Common myeloid progenitor, CD34-positive (primary cell): ENCODE results near the gene AP4E1.
"Not testable (repeated sequence)": the region's sequence is repeated elsewhere in the genome, so short reads cannot be mapped to it uniquely, and the experiment has no call there.

Experiments
- CTCF ChIA-PET: fragments of 350-600 bp; sonication (Branson Sonifier 250); formaldehyde crosslinking; loops from one replicate; lab custom pipeline; 2021; ENCODE audit warnings: antibody characterized with exemption; lab: Charles Lee
- POLR2A ChIA-PET: fragments of 350-600 bp; sonication (Branson Sonifier 250); formaldehyde crosslinking; loops from one replicate; lab custom pipeline; 2021; ENCODE audit warnings: antibody characterized with exemption; lab: Charles Lee
- DNase-seq, 3 donors: peaks; one replicate each; pipeline versions ENCODE4 v3.0.0 to v3.0.0-alpha.2; 2013
- H3K27ac ChIP-seq, 2 experiments: 1 replicate in 1 of 2; 2 replicates in 1 of 2; pipeline ENCODE4 v1.7.0; 2013; ENCODE audit warnings: inconsistent platforms in 2 of 2, low read length in 2 of 2, mild to moderate bottlenecking in 2 of 2, low read depth in 1 of 2, moderate library complexity in 1 of 2; ENCODE audit not compliant: severe bottlenecking in 2 of 2, insufficient read depth in 1 of 2, poor library complexity in 1 of 2
- H3K27me3 ChIP-seq, 5 experiments: replicated peaks in 2 of 5; 1 replicate in 3 of 5; 2 replicates in 2 of 5; pipeline versions ENCODE4 v1.6.1 to v1.7.0; 2013; ENCODE audit warnings: low read length in 4 of 5, mild to moderate bottlenecking in 2 of 5, moderate library complexity in 2 of 5, inconsistent platforms in 1 of 5; ENCODE audit not compliant: insufficient read depth in 5 of 5, control insufficient read depth in 4 of 5
- H3K36me3 ChIP-seq, 4 experiments: 1 replicate in 2 of 4; 2 replicates in 2 of 4; pipeline versions ENCODE4 v1.6.1 to v1.7.0; 2013; ENCODE audit warnings: low read length in 3 of 4, control low read depth in 1 of 4, mild to moderate bottlenecking in 1 of 4; ENCODE audit not compliant: control insufficient read depth in 4 of 4, insufficient read depth in 4 of 4
- H3K4me1 ChIP-seq, 4 experiments: 1 replicate in 3 of 4; 2 replicates in 1 of 4; pipeline versions ENCODE4 v1.6.1 to v1.7.1; 2013; ENCODE audit warnings: low read length in 3 of 4, mild to moderate bottlenecking in 3 of 4, control low read depth in 1 of 4, inconsistent platforms in 1 of 4, moderate library complexity in 1 of 4; ENCODE audit not compliant: control insufficient read depth in 4 of 4, insufficient read depth in 4 of 4; ENCODE audit errors: control extremely low read depth in 1 of 4
- H3K4me3 ChIP-seq, 7 experiments: 1 replicate in 4 of 7; 2 replicates in 3 of 7; pipeline versions ENCODE4 v1.5.1 to v1.7.0; 2013; ENCODE audit warnings: mild to moderate bottlenecking in 7 of 7, low read length in 6 of 7, moderate library complexity in 6 of 7, inconsistent platforms in 2 of 7, low read depth in 2 of 7, control low read depth in 1 of 7; ENCODE audit not compliant: insufficient read depth in 4 of 7, control insufficient read depth in 1 of 7; ENCODE audit errors: extremely low read depth in 1 of 7
- H3K9me3 ChIP-seq, 5 experiments: 1 replicate in 4 of 5; 2 replicates in 1 of 5; pipeline versions ENCODE4 v1.6.1 to v1.7.1; 2013; ENCODE audit warnings: low read length in 4 of 5, mild to moderate bottlenecking in 2 of 5, inconsistent platforms in 1 of 5, low read depth in 1 of 5, moderate library complexity in 1 of 5; ENCODE audit not compliant: control insufficient read depth in 4 of 5, insufficient read depth in 2 of 5; ENCODE audit errors: control extremely low read depth in 1 of 5
- WGBS: methylation state at CpG from one replicate; pipeline ENCODE4 v1.1.5; 2013; ENCODE audit not compliant: insufficient coverage; 5-methylcytosine and 5-hydroxymethylcytosine counted together

The AP4E1 gene

DNA sequence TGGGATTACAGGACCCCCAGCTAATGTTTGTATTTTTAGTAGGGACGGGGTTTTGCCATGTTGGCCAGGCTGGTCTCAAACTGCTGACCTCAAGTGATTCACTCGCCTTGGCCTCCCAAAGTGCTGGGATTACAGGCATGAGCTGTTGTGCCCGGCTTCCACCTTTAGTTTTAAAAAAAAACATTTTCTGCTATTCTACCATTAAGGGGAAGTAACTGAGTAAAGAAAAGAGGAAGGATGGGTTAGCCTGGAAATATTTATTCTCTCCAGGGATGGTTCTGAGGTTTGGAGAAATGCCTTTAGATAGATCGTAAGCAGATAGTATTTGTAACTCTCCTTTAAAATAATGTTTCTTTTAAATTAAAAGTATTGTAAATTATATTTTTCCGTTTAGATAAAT lies 3.1 kb downstream of the AP4E1 start:
- no peaks in the 10 kb centered on the region for H3K27me3 ChIP-seq
- peaks cover 2 to 17% (median 10%) of the 10 kb centered on the region in 4 experiments for H3K36me3 ChIP-seq
- CTCF ChIA-PET: interaction anchor here (0.7 kb wide), 1 partner anchor 313 kb away, joined by 3 read pairs; no protein-coding TSS in a partner anchor
- H3K9me3 ChIP-seq: no peaks in the 10 kb centered on the region
- no peak overlapping the region for H3K27ac ChIP-seq
- POLR2A ChIA-PET: no interaction called here
- H3K4me3 ChIP-seq: no peak overlapping the region
- peak; percentile 9 to 49 (median 48) for DNase-seq
- H3K4me1 ChIP-seq: peaks cover 15 to 44% (median 25%) of the 10 kb centered on the region in 4 experiments
- 57% methylated on average over 1 of the region's 5 CpGs for WGBS

DNA sequence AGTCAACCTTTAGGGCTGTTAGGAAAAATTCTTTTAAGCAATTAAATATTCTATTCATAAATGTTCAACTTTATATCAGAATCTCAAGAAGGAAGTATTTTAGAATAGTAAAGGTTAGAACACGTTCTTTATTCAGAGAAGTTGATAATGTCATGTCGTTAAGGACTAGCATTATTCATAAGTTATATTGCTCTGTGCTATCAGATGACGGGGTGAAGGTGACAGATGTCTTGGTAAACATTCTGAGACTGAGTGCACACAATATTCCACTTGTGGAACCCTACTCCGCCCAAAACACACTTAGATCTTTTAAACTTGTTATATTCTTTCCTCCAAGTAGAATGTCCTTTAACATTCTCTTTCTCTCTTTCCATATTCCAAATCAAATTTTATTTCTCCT lies 7.9 kb downstream of the AP4E1 start:
- no peak for DNase-seq
- peaks cover 2 to 35% (median 19%) of the 10 kb centered on the region in 4 experiments for H3K36me3 ChIP-seq
- CTCF ChIA-PET: interaction anchor here (1.6 kb wide), 1 partner anchor 240 kb away, joined by 5 read pairs; no protein-coding TSS in a partner anchor
- H3K27me3 ChIP-seq: no peaks in the 10 kb centered on the region
- H3K4me3 ChIP-seq: no peak overlapping the region
- H3K9me3 ChIP-seq: no peaks in the 10 kb centered on the region
- H3K27ac ChIP-seq: no peak overlapping the region
- WGBS: 100% methylated on average over 1 of the region's 4 CpGs
- H3K4me1 ChIP-seq: peaks cover 4 to 9% (median 5%) of the 10 kb centered on the region in 4 experiments
- POLR2A ChIA-PET: no interaction called here

- CTCF ChIA-PET, DNase-seq, H3K27me3 ChIP-seq, H3K4me1 ChIP-seq, H3K27ac ChIP-seq, H3K4me3 ChIP-seq, H3K9me3 ChIP-seq: not testable (repeated sequence)
- POLR2A ChIA-PET: interaction anchor here (0.6 kb wide), 1 partner anchor 9 kb away, joined by 3 read pairs; no protein-coding TSS in a partner anchor
- H3K36me3 ChIP-seq: peaks cover 2 to 40% (median 22%) of the 10 kb centered on the region in 4 experiments
- 100% methylated on average over 1 of the region's 4 CpGs for WGBS
Observed at GRCh38 chr15:50919359-50919758, 10.9 kb downstream of the AP4E1 start.

DNA sequence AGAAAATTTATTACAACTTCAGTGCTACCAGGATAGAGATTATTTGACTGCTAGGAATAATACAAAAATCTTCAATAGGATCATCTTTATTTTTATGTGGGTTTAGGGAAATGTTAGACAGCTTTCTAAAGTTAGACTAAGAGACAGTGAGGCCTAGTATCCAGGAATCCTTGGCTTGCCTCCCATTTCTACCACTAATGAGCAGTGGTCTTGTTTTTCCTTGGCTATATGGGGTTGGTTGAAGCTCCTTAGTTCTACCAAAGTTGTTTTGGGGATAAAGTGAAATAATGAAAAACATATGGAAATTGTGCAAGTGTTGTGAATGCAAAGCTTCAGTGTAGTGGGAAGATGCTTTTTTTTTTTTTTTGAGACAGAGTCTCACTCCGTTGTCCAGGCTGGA lies 16.8 kb downstream of the AP4E1 start:
- H3K27me3 ChIP-seq: no peaks in the 10 kb centered on the region
- no peak for DNase-seq
- CTCF ChIA-PET: no interaction called here
- no peaks in the 10 kb centered on the region for H3K9me3 ChIP-seq
- H3K27ac ChIP-seq: no peak overlapping the region
- peaks cover 14 to 43% (median 24%) of the 10 kb centered on the region in 4 experiments for H3K36me3 ChIP-seq
- WGBS: no CpG with 5 or more reads among the region's 1 CpG
- H3K4me1 ChIP-seq: no peaks in the 10 kb centered on the region
- H3K4me3 ChIP-seq: no peak overlapping the region
- POLR2A ChIA-PET: no interaction called here

DNA sequence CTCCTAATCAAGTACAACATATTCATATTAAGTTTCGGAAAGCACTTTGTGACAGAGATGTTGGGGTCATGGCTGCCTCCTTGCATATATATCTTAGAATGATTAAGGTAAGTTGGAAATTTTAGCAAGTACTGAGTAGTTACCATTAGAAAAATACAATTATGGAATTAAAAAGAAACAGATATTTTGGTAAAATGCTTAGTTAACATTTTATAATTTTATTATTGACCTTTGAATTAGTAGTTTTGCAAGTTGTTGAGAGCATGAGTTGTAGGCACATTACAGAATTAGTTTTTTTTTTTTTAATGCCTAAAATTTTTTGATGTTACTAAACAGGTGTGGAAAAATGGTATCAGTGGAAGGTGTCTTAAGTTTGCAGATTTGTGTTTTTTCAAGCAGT lies 20.6 kb downstream of the AP4E1 start:
- Histone ChIP-seq H3K27ac (no peak overlapping the region), H3K27me3 (no peaks in the 10 kb centered on the region), H3K4me1 (peaks cover 0 to 9% (median 2%) of the 10 kb centered on the region in 4 experiments), H3K36me3 (peaks cover 4 to 40% (median 24%) of the 10 kb centered on the region in 4 experiments), H3K4me3 (no peak overlapping the region), H3K9me3 (no peaks in the 10 kb centered on the region)
- CTCF ChIA-PET: no interaction called here
- DNase-seq: no peak
- POLR2A ChIA-PET: no interaction called here
- WGBS: no CpG with 5 or more reads among the region's 1 CpG

- CTCF ChIA-PET: no interaction called here
Observed at GRCh38 chr15:50930792-50931191, 22.3 kb downstream of the AP4E1 start.

DNA sequence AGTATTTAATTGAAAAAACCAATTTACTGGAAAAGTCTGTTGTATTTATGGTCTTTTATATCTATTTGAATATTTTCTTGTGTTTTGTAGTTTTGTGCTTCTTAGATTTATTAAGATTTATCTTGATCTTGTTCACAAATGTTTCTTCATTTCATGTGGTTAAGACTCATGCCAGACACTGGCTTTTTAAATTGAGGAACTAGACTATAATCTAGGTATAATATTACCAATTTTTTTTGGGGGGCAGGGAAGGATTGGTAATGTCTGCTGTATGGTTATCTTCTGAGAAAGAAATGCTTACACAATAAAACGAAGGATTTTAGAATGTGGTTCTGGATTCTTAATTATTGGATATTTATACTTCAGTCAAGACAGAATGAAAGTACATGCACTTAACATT lies 24.9 kb downstream of the AP4E1 start:
- ChIA-PET CTCF (no interaction called here), POLR2A (no interaction called here)
- Histone ChIP-seq H3K36me3 (peaks cover 2 to 20% (median 14%) of the 10 kb centered on the region in 4 experiments), H3K9me3 (no peaks in the 10 kb centered on the region), H3K27ac (no peak overlapping the region), H3K27me3 (no peaks in the 10 kb centered on the region), H3K4me3 (no peak overlapping the region), H3K4me1 (peaks cover 0 to 9% (median 2%) of the 10 kb centered on the region in 4 experiments)
- no CpG with 5 or more reads among the region's 1 CpG for WGBS
- peak; percentile 10 to 67 (median 61) for DNase-seq

More at GRCh38 chr15:50930792-50931191, 22.3 kb downstream of the AP4E1 start:
- Histone ChIP-seq H3K36me3 (peaks cover 4 to 40% (median 18%) of the 10 kb centered on the region in 4 experiments), H3K4me3 (no peak overlapping the region), H3K27ac (no peak overlapping the region), H3K4me1 (peaks cover 0 to 9% (median 2%) of the 10 kb centered on the region in 4 experiments), H3K27me3 (no peaks in the 10 kb centered on the region), H3K9me3 (no peaks in the 10 kb centered on the region)
- DNase-seq: no peak
- no CpG with 5 or more reads among the region's 1 CpG for WGBS
- POLR2A ChIA-PET: no interaction called here
